Gastroesophageal sphincter (tissue), 4 donors: ENCODE results near the gene PARN. TPM values are rescaled to one million over a fixed set of nuclear protein-coding genes. Genes with fewer than 3 reads are reported as not detected.

ENCODE experiments used
- ATAC-seq: fragments of 150-250 bp; one replicate; pipeline ENCODE4 v1.9.1; 2016; ENCODE audit warnings: mild to moderate bottlenecking, moderate library complexity
- H3K27ac ChIP-seq, 4 donors: fragments of 200-600 bp; sonication (generic) in 3 of 4; 1 replicate in 3 of 4; 2 replicates in 1 of 4; pipeline ENCODE4 v1.5.1; 2016 to 2019
- H3K27me3 ChIP-seq: fragments of 200-600 bp; sonication (generic); one replicate; pipeline ENCODE4 v1.5.1; 2019
- H3K36me3 ChIP-seq, 2 donors: fragments of 200-600 bp; sonication (generic); one replicate each; pipeline ENCODE4 v1.5.1; 2019; ENCODE audit warnings: control low read depth in 1 of 2
- H3K4me1 ChIP-seq, 3 donors: fragments of 200-600 bp; sonication (generic); 1 replicate in 2 of 3; 2 replicates in 1 of 3; pipeline ENCODE4 v1.5.1; 2016 to 2019; ENCODE audit warnings: control low read depth in 2 of 3
- H3K4me3 ChIP-seq, 2 donors: fragments of 200-600 bp; sonication (generic); one replicate each; pipeline ENCODE4 v1.5.1; 2019; ENCODE audit warnings: mild to moderate bottlenecking in 1 of 2, moderate library complexity in 1 of 2
- H3K9me3 ChIP-seq, 3 donors: fragments of 200-600 bp; sonication (generic); one replicate each; pipeline ENCODE4 v1.5.1; 2017 to 2019; ENCODE audit warnings: control low read depth in 2 of 3
- EP300 ChIP-seq: sonication (generic); formaldehyde crosslinking; IDR thresholded peaks from one replicate; pipeline ENCODE4 v1.6.1; 2017; ENCODE audit warnings: antibody characterized with exemption, mild to moderate bottlenecking
- POLR2A ChIP-seq, 2 donors: fragments of 450-650 bp; IDR thresholded peaks; one replicate each; pipeline ENCODE4 v1.6.1; 2017; ENCODE audit warnings: antibody characterized with exemption in 2 of 2, mild to moderate bottlenecking in 2 of 2, moderate library complexity in 1 of 2
- POLR2AphosphoS5 ChIP-seq: sonication (generic); formaldehyde crosslinking; IDR thresholded peaks from one replicate; pipeline ENCODE4 v1.6.1; 2017; ENCODE audit warnings: antibody characterized with exemption
- WGBS, 2 donors: methylation state at CpG; one replicate each; pipeline ENCODE4 v1.1.5; 2018; ENCODE audit warnings: low coverage in 1 of 2; 5-methylcytosine and 5-hydroxymethylcytosine counted together
- total RNA-seq, 4 donors: library from RNA; depleted of rRNA; stranded (reverse); fragments of >200 nt; gene quantifications; one replicate each; pipeline ENCODE4 v1.1.0, GENCODE V29; 2016
- TF ChIP-seq, protein P1 (sequence below), 4 experiments: fragments of 200-600 bp in 2 of 4; fragments of 450-650 bp in 2 of 4; sonication (generic) in 1 of 4; IDR thresholded peaks; one replicate each; pipeline ENCODE4 v1.5.1; 2017 to 2019; ENCODE audit warnings: antibody characterized with exemption in 4 of 4, mild to moderate bottlenecking in 2 of 4, moderate library complexity in 2 of 4

PARN gene
- total RNA-seq, 4 donors from 2014 or later = 34.9 to 49.7 (median 40.0) TPM

DNA sequence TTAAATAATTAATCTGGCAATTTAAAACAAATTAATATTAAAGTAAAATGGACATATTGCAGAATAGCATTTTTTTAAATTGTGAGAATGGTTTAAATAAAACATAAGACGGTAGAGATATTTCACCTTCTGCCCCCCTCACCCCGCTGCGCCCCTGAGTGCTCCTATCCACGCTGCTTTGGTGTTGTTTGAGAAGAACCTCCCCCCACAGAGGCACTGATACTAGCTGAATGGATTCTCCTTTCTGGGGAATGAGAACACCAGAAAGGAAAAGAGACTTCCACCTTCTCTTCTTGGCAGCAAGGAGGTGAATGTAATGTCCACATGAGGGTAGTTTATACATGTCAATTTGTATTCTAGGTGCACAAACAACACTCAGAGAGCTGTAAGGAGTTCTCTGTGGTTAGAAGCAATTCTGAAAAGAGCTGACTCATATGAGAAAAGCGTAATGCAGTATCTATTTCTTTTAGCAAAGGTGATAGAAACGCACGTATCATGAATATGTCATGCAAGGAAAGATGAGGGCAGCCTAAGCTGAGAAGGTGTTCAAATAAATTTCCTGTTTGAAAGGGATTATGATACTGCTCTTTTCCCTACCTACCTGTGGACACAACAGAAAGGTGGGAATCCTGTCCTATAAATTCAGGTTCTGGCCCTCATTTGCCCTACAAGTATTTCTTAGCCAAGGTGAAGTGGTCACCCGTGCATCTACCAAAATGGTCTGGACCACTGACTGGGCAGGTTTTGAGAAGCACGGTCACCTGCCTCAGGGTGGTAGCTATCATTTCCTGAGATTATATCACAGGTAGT is 126.9 kb downstream of the PARN start:
- H3K27ac ChIP-seq = peak overlapping the region in 3 of 4 donors; percentile 68 to 83 (median 83)
- ATAC-seq = no peak
- peaks cover 16 to 48% (median 18%) of the 10 kb centered on the region in 3 donors for H3K4me1 ChIP-seq

DNA sequence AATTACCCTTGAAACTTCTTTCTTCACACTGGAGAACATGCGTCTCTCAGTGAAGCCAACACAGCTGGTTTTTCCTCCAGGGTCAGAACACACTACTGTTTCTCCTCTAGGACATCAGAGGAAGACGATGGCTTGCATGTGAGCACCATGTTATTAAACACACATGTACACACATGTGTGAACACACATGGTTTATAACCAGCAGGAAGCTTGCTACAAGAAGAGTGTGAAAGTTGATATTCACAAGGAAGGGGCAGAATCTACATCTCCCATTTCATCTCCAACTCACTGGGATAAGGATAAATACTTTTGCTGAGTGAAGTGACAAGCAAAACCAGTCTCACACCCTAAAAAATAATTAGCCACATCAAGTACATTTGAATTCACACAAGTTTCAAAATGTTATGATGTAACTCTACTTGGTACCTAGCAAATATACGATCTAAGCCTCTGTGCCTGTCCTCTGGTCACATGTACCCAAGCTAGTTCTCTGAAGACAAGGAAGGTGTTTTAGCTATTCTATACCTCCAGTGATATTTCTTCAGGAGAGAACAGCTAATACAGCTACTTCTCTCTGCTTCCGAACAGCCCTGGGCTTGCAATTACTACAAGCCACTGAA is 127.7 kb downstream of the PARN start:
- H3K27ac ChIP-seq = peak overlapping the region; percentile 68 to 83 (median 76)
- 48 to 52% methylated on average over 2 to 4 of the region's 4 CpGs for WGBS, 2 donors
- no peaks in the 10 kb centered on the region for H3K27me3 ChIP-seq
- no peak for ATAC-seq
- no peaks in the 10 kb centered on the region for H3K9me3 ChIP-seq
- TF ChIP-seq EP300 (no peak), POLR2AphosphoS5 (no peak), POLR2A (IDR thresholded peaks at IDR 0.05) (no peak)
- TF ChIP-seq, protein P1, sequence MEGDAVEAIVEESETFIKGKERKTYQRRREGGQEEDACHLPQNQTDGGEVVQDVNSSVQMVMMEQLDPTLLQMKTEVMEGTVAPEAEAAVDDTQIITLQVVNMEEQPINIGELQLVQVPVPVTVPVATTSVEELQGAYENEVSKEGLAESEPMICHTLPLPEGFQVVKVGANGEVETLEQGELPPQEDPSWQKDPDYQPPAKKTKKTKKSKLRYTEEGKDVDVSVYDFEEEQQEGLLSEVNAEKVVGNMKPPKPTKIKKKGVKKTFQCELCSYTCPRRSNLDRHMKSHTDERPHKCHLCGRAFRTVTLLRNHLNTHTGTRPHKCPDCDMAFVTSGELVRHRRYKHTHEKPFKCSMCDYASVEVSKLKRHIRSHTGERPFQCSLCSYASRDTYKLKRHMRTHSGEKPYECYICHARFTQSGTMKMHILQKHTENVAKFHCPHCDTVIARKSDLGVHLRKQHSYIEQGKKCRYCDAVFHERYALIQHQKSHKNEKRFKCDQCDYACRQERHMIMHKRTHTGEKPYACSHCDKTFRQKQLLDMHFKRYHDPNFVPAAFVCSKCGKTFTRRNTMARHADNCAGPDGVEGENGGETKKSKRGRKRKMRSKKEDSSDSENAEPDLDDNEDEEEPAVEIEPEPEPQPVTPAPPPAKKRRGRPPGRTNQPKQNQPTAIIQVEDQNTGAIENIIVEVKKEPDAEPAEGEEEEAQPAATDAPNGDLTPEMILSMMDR (IDR thresholded peaks at IDR 0.05) = no peak
- H3K4me3 ChIP-seq = no peak overlapping the region
- no peaks in the 10 kb centered on the region for H3K36me3 ChIP-seq
- H3K4me1 ChIP-seq = peaks cover 16 to 53% (median 18%) of the 10 kb centered on the region in 3 donors

More for the DNA sequence above, 126.9 kb downstream of the PARN start:
- TF ChIP-seq POLR2AphosphoS5 = no peak
- TF ChIP-seq POLR2A (IDR thresholded peaks at IDR 0.05) = no peak
- TF ChIP-seq EP300 = no peak
- TF ChIP-seq, protein P1 (IDR thresholded peaks at IDR 0.05) = no peak
- H3K36me3 ChIP-seq = no peaks in the 10 kb centered on the region
- WGBS, 2 donors = 58 to 89% methylated on average over 7 to 9 of the region's 9 CpGs
- H3K4me3 ChIP-seq = no peak overlapping the region
- H3K27me3 ChIP-seq = no peaks in the 10 kb centered on the region
- H3K9me3 ChIP-seq = no peaks in the 10 kb centered on the region

DNA sequence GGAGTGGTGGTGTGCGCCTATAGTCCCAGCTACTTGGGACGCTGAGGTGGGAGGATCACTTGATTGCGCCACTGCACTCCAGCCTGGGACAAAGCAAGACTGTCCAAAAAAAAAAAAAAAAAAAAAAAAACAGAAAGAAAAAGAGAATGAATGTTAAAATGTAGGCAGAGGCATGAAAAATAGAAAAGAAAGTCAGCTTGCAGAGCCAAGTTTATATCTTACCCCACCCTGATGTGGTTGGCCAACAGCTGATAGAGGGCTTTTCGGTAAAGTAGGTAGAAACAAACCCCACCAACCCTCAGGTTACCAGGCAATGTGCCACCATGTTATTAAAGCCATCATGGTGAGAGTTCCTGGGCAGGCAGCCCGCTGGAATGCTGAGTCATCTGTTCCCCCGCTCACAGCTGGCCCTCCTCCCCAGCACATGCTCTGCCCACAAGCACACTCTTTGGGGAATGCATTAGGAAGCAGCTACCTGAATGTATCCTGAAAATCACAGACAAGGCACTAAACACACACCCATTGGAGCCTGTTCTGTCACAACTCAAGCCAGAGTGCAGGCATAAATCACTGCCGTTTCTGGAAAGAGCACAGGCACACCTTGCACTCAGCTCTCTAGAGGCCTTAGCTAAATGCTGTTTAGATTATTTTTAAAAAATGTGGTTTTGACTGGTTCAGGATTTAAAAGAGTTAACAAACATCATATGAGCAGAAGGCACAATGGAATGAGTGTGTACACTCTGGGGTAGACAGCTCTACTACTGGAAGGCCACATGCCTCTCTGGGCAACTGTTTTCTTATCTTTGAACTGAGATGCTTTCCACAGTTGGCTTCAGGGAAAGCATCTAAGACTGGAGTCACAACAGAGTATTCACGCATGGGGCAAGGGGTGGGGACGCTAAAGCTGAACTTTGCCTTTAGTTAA is 128.5 kb downstream of the PARN start:
- H3K4me3 ChIP-seq = no peak overlapping the region
- H3K36me3 ChIP-seq = no peaks in the 10 kb centered on the region
- ATAC-seq = peak; percentile 98
- H3K27ac ChIP-seq = peak overlapping the region; percentile 68 to 83 (median 76)
- TF ChIP-seq, protein P1 (IDR thresholded peaks at IDR 0.05) = no peak
- peak; percentile 95 for TF ChIP-seq POLR2AphosphoS5
- WGBS, 2 donors = 16 to 17% methylated on average over 9 of the region's 9 CpGs
- no peaks in the 10 kb centered on the region for H3K27me3 ChIP-seq
- H3K4me1 ChIP-seq = peaks cover 16 to 60% (median 18%) of the 10 kb centered on the region in 3 donors
- no peaks in the 10 kb centered on the region for H3K9me3 ChIP-seq

DNA sequence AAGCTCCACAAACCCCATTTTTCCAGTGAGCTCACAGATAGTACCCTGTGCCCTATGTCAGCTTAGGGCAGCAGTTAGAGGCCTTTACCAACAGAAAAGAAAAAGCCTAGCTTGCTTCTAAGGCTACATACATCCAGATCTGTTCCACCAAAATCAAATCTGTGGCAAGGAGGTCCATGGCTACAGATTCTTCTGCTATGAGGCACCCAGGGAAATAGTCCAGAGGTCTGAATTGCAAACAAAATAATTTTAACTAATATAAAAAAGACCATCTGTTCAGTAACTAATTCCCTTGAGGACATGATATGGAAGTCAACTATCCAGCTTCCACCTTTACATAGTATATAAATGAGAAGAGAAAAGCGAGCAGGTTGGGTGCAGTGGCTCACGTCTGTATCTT is 129.3 kb downstream of the PARN start:
- ATAC-seq = no peak
- H3K27me3 ChIP-seq = no peaks in the 10 kb centered on the region
- H3K4me1 ChIP-seq = peaks cover 16 to 68% (median 18%) of the 10 kb centered on the region in 3 donors
- TF ChIP-seq POLR2AphosphoS5 = no peak
- no peak for TF ChIP-seq EP300
- TF ChIP-seq, protein P1 (IDR thresholded peaks at IDR 0.05) = no peak
- TF ChIP-seq POLR2A (IDR thresholded peaks at IDR 0.05) = no peak
- H3K36me3 ChIP-seq = no peaks in the 10 kb centered on the region
- no peaks in the 10 kb centered on the region for H3K9me3 ChIP-seq
- WGBS, 2 donors = 68 to 81% methylated on average over 2 of the region's 2 CpGs
- H3K4me3 ChIP-seq = no peak overlapping the region
- peak overlapping the region; percentile 21 to 83 (median 65) for H3K27ac ChIP-seq
